ENCODE results near the gene ZFC3H1. TPM values are rescaled to one million over a fixed set of nuclear protein-coding genes. Genes with fewer than 3 reads are reported as not detected.

ZFC3H1 gene
- total and polyA plus RNA-seq, 2 of the 13 experiments (the other 11 are each of a cell fraction or from before 2014, with no cell fraction given): 17.1 to 38.3 TPM

GRCh38 chr12:71682466-71682865, 18.8 kb upstream of the ZFC3H1 start:
- Histone ChIP-seq H3K27me3 (ENCODE audit: control insufficient read depth in 1 of 2, insufficient read depth in 2 of 2, low read length in 2 of 2) (no peaks in the 10 kb centered on the region), H3K9me3 (ENCODE audit: low read length) (no peaks in the 10 kb centered on the region), H3K27ac (ENCODE audit: extremely low read length, insufficient read depth, low read length) (no peak overlapping the region), H3K36me3 (replicated peaks in 1 of 2; ENCODE audit: control insufficient read depth in 1 of 2, insufficient read depth in 2 of 2, low read length in 2 of 2) (no peaks in the 10 kb centered on the region), H3K9ac (ENCODE audit: insufficient read depth, low read depth, low read length) (no peak overlapping the region), H3K4me1 (ENCODE audit: insufficient read depth, low read length) (peaks cover 34% of the 10 kb centered on the region), H3K4me3 (replicated peaks in 1 of 3; ENCODE audit: insufficient read depth in 1 of 3, low read depth in 2 of 3, low read length in 3 of 3) (no peak overlapping the region), H3K79me2 (ENCODE audit: insufficient read depth, low read length) (peaks cover 4% of the 10 kb centered on the region), H2AFZ (ENCODE audit: low read length) (no peak overlapping the region), H4K20me1 (ENCODE audit: insufficient read depth, low read length) (no peaks in the 10 kb centered on the region), H3K4me2 (ENCODE audit: low read depth, low read length) (no peak overlapping the region)
- 0 out of 4 replicates have a peak, but pooled peaks of 1 of the 2 experiments have one; percentile 6 for TF ChIP-seq EP300 (IDR thresholded peaks at IDR 0.05; ENCODE audit: low read depth in 2 of 2, low read length in 2 of 2)
- no peak for TF ChIP-seq EP300 (CRISPR knock-in tag; IDR thresholded peaks at IDR 0.05; ENCODE audit: borderline replicate concordance)
- peak in 1 of 2 experiments; percentile 22; a peak in 1 of 4 replicates for TF ChIP-seq MAFK (conservative IDR thresholded peaks at IDR 0.05 in 1 of 2, IDR thresholded peaks at IDR 0.05 in 1 of 2; ENCODE audit: low read length in 2 of 2)
- TF ChIP-seq FIP1L1 (IDR thresholded peaks at IDR 0.05; ENCODE audit: borderline replicate concordance, insufficient read depth, low read depth, low read length): no peak
- no peak for TF ChIP-seq ZNF567 (CRISPR knock-in tag; IDR thresholded peaks at IDR 0.05; ENCODE audit: borderline replicate concordance)
- TF ChIP-seq, protein P1, sequence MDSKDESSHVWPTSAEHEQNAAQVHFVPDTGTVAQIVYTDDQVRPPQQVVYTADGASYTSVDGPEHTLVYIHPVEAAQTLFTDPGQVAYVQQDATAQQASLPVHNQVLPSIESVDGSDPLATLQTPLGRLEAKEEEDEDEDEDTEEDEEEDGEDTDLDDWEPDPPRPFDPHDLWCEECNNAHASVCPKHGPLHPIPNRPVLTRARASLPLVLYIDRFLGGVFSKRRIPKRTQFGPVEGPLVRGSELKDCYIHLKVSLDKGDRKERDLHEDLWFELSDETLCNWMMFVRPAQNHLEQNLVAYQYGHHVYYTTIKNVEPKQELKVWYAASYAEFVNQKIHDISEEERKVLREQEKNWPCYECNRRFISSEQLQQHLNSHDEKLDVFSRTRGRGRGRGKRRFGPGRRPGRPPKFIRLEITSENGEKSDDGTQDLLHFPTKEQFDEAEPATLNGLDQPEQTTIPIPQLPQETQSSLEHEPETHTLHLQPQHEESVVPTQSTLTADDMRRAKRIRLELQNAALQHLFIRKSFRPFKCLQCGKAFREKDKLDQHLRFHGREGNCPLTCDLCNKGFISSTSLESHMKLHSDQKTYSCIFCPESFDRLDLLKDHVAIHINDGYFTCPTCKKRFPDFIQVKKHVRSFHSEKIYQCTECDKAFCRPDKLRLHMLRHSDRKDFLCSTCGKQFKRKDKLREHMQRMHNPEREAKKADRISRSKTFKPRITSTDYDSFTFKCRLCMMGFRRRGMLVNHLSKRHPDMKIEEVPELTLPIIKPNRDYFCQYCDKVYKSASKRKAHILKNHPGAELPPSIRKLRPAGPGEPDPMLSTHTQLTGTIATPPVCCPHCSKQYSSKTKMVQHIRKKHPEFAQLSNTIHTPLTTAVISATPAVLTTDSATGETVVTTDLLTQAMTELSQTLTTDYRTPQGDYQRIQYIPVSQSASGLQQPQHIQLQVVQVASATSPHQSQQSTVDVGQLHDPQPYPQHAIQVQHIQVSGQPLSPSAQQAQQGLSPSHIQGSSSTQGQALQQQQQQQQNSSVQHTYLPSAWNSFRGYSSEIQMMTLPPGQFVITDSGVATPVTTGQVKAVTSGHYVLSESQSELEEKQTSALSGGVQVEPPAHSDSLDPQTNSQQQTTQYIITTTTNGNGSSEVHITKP (CRISPR knock-in tag; IDR thresholded peaks at IDR 0.05; ENCODE audit: low read depth): no peak
- peak; percentile 56; the same call in 1 of the 2 replicates for TF ChIP-seq NFE2L2 (IDR thresholded peaks at IDR 0.05; ENCODE audit: low read length)
- no peak for TF ChIP-seq ZNF678 (CRISPR knock-in tag; IDR thresholded peaks at IDR 0.05)
- TF ChIP-seq EEA1 (CRISPR knock-in tag; IDR thresholded peaks at IDR 0.05; ENCODE audit: borderline replicate concordance): no peak
- no peak for TF ChIP-seq ZBTB20 (CRISPR knock-in tag; IDR thresholded peaks at IDR 0.05; ENCODE audit: borderline replicate concordance, low read depth)
- no peak for TF ChIP-seq SNAPC4 (CRISPR knock-in tag; IDR thresholded peaks at IDR 0.05)
- peak; percentile 22; the same call in 1 of the 2 replicates for TF ChIP-seq MAFF (IDR thresholded peaks at IDR 0.05; ENCODE audit: low read depth, low read length)
- no peak for TF ChIP-seq KDM5B (CRISPR knock-in tag; IDR thresholded peaks at IDR 0.05; ENCODE audit: borderline replicate concordance)
- no peak for TF ChIP-seq RCOR2 (CRISPR knock-in tag; IDR thresholded peaks at IDR 0.05)
- TF ChIP-seq TGIF2 (CRISPR knock-in tag; IDR thresholded peaks at IDR 0.05): no peak
- ChIA-PET CTCF (ENCODE audit: low intra/inter-chr PET ratio, low total read pairs) (no interaction called here), POLR2A (interaction anchor here (2.5 kb wide), 1 partner anchor 19 kb away, joined by 12 read pairs; the partner anchor contains the start of genes THAP2 and ZFC3H1)
- ATAC-seq (no peak), FAIRE-seq (no peak), DNase-seq (ENCODE audit: low spot score) (peak; percentile 47)
- BruUV-seq (replicated peaks): no TSS peak
- intact Hi-C loops (cut with micrococcal nuclease; ENCODE audit: unreplicated experiment) (no loop called here), in situ Hi-C loops (cut with HindIII; ENCODE audit: extremely low pct_ligation_motif_present, low pct_unique_long_range_greater_than_20kb) (no loop called here)
- WGBS (ENCODE audit: low lambda C conversion rate): 93% methylated on average over 1 of the region's 1 CpG

Data from HepG2 (cell line).